ENCODE measurements around the gene KIAA0825.

The KIAA0825 gene

DNA sequence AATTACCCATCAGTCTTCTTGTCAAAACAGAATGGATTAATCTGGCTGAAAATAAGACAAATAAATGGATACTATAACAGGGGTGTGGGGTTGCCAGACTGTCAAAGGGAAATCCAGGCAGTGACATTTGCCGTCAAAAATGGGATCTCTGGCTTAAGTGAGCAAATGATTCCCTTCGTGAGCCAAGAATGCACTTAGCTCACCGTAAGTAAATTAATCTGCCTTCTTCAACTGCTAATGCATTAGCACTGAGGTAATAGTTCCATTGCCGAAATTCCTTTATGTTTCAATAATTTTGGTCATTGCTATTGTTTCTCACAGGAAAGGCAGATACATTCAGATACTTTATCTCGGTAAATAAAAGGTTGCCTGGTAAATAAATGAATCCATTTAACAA lies 377.8 kb downstream of the KIAA0825 start:
- H3K9ac ChIP-seq (ENCODE audit: low read depth in 1 of 2, low read length in 2 of 2) = no peak overlapping the region
- no peak overlapping the region for H3K4me3 ChIP-seq (ENCODE audit: low read length in 2 of 2)
- H3K9me3 ChIP-seq (ENCODE audit: control insufficient read depth in 2 of 2, low read length in 2 of 2) = no peaks in the 10 kb centered on the region
- H3K36me3 ChIP-seq (ENCODE audit: control insufficient read depth in 2 of 2, insufficient read depth in 2 of 2, low read length in 2 of 2) = no peaks in the 10 kb centered on the region
- no peaks in the 10 kb centered on the region for H3K4me1 ChIP-seq (ENCODE audit: control insufficient read depth in 2 of 2, insufficient read depth in 2 of 2, low read length in 2 of 2)
- H3K27ac ChIP-seq (ENCODE audit: low read depth in 2 of 2, low read length in 2 of 2) = no peak overlapping the region
- no peaks in the 10 kb centered on the region for H3K27me3 ChIP-seq (ENCODE audit: control insufficient read depth in 2 of 2, insufficient read depth in 2 of 2, low read length in 2 of 2)

DNA sequence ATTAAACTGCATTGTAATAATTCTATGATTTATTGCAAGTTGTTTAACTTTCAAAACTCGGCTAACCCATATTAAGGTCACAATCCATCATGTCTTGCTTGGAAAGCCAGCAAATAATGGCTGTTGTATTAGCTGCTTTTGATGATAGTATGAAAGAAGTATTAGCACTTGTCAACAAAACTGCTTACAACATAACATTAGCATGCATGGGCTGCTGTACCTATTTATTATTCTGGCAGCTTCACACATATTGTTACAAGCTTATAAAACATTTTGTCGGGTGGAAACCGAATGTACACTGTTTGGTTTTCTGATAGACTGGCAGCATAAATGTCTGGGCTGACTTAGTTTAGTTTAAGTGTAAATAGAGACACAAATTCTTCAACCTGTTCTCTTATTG lies 378.3 kb downstream of the KIAA0825 start:
- Histone ChIP-seq H3K27me3 (ENCODE audit: control insufficient read depth in 2 of 2, insufficient read depth in 2 of 2, low read length in 2 of 2) (no peaks in the 10 kb centered on the region), H3K36me3 (ENCODE audit: control insufficient read depth in 2 of 2, insufficient read depth in 2 of 2, low read length in 2 of 2) (no peaks in the 10 kb centered on the region), H3K27ac (ENCODE audit: low read depth in 2 of 2, low read length in 2 of 2) (no peak overlapping the region), H3K4me1 (ENCODE audit: control insufficient read depth in 2 of 2, insufficient read depth in 2 of 2, low read length in 2 of 2) (no peaks in the 10 kb centered on the region), H3K9ac (ENCODE audit: low read depth in 1 of 2, low read length in 2 of 2) (no peak overlapping the region), H3K9me3 (ENCODE audit: control insufficient read depth in 2 of 2, low read length in 2 of 2) (no peaks in the 10 kb centered on the region), H3K4me3 (ENCODE audit: low read length in 2 of 2) (no peak overlapping the region)

DNA sequence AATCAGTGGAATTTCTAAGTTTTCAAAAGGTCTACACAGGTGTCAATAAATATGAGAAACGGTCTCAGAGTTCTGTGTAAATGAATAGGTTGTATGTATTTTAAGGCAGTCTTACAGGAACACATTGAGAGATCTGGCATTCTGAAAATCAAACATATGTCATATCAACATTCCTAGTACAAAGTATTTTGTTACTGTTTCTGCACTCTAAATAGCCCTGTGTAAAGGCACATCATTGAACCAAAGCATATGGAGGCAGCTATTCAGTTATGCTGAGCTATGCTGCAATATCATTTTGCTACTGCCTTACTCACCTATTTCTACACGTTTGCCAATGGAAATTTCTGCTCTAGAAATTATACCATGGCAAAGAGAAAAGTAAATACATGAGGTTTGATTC lies 379.1 kb downstream of the KIAA0825 start:
- Histone ChIP-seq H3K4me1 (ENCODE audit: control insufficient read depth in 2 of 2, insufficient read depth in 2 of 2, low read length in 2 of 2) (no peaks in the 10 kb centered on the region), H3K9ac (ENCODE audit: low read depth in 1 of 2, low read length in 2 of 2) (no peak overlapping the region), H3K27ac (ENCODE audit: low read depth in 2 of 2, low read length in 2 of 2) (no peak overlapping the region), H3K9me3 (ENCODE audit: control insufficient read depth in 2 of 2, low read length in 2 of 2) (no peaks in the 10 kb centered on the region), H3K4me3 (ENCODE audit: low read length in 2 of 2) (no peak overlapping the region), H3K36me3 (ENCODE audit: control insufficient read depth in 2 of 2, insufficient read depth in 2 of 2, low read length in 2 of 2) (no peaks in the 10 kb centered on the region), H3K27me3 (ENCODE audit: control insufficient read depth in 2 of 2, insufficient read depth in 2 of 2, low read length in 2 of 2) (no peaks in the 10 kb centered on the region)

DNA sequence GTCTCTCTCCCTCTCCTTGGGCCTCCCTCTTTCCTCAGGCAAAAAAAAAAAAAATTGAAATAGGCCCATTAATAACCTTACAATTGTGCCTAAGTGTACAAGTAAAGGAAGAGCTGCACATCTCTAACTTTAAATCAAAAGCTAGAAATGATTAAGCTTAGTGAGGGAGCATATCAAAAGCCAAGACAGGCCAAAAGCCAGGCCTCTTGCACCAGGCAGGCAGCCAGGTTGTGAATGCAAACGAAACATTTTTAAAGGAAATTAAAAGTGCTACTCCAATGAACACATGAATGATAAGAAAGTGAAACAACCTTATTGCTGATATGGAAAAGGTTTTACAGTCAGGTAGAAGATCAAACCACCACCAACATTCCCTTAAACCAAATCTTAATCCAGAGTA lies 383.4 kb downstream of the KIAA0825 start:
- no peak overlapping the region for H3K9ac ChIP-seq (ENCODE audit: low read depth in 1 of 2, low read length in 2 of 2)
- H3K4me3 ChIP-seq (ENCODE audit: low read length in 2 of 2) = no peak overlapping the region
- H3K9me3 ChIP-seq (ENCODE audit: control insufficient read depth in 2 of 2, low read length in 2 of 2) = no peaks in the 10 kb centered on the region
- H3K36me3 ChIP-seq (ENCODE audit: control insufficient read depth in 2 of 2, insufficient read depth in 2 of 2, low read length in 2 of 2) = no peaks in the 10 kb centered on the region
- H3K27me3 ChIP-seq (ENCODE audit: control insufficient read depth in 2 of 2, insufficient read depth in 2 of 2, low read length in 2 of 2) = no peaks in the 10 kb centered on the region
- no peak overlapping the region for H3K27ac ChIP-seq (ENCODE audit: low read depth in 2 of 2, low read length in 2 of 2)
- H3K4me1 ChIP-seq (ENCODE audit: control insufficient read depth in 2 of 2, insufficient read depth in 2 of 2, low read length in 2 of 2) = no peaks in the 10 kb centered on the region

DNA sequence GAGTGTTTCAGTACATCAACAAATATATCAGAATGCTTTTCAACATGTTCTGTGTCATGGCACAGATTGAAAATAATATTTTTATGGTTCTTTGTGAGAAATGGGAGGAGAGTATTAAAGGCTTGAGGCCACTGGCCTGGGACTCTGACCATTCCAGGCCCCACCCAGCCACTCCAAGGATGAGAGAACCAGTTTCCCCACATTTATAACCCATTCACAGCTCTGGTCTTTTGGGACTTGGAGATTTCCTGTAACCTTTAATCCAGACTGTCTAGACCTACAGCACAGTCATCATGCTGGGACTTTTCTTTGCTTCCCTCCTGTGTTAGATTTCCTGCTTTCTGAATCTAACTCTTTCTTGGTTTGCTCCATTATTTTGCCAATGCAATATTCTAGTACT lies 389.6 kb downstream of the KIAA0825 start:
- Histone ChIP-seq H3K4me3 (ENCODE audit: low read length in 2 of 2) (no peak overlapping the region), H3K9ac (ENCODE audit: low read depth in 1 of 2, low read length in 2 of 2) (no peak overlapping the region), H3K9me3 (ENCODE audit: control insufficient read depth in 2 of 2, low read length in 2 of 2) (no peaks in the 10 kb centered on the region), H3K4me1 (ENCODE audit: control insufficient read depth in 2 of 2, insufficient read depth in 2 of 2, low read length in 2 of 2) (no peaks in the 10 kb centered on the region), H3K27me3 (ENCODE audit: control insufficient read depth in 2 of 2, insufficient read depth in 2 of 2, low read length in 2 of 2) (no peaks in the 10 kb centered on the region), H3K27ac (ENCODE audit: low read depth in 2 of 2, low read length in 2 of 2) (no peak overlapping the region), H3K36me3 (ENCODE audit: control insufficient read depth in 2 of 2, insufficient read depth in 2 of 2, low read length in 2 of 2) (no peaks in the 10 kb centered on the region)

DNA sequence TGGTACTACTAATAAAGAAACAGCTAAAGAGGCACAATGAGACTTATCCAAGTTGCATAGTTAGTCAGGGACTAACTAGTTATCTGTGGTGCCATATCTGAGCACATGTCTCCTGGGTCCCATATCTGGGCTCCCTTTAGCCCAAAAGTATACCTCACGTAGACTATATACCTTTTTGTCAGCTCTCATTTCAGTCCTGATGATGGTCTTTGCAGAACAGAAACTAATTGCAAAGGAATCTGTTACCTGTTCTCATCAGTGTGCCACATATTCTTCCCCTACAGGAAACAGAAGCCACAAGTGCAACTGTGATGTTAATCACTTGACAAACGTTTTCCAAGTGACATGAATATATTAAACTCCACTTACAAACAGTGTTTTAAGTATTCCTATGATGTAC lies 395.2 kb downstream of the KIAA0825 start:
- Histone ChIP-seq H3K9ac (ENCODE audit: low read depth in 1 of 2, low read length in 2 of 2) (no peak overlapping the region), H3K4me3 (ENCODE audit: low read length in 2 of 2) (no peak overlapping the region), H3K4me1 (ENCODE audit: control insufficient read depth in 2 of 2, insufficient read depth in 2 of 2, low read length in 2 of 2) (no peaks in the 10 kb centered on the region), H3K9me3 (ENCODE audit: control insufficient read depth in 2 of 2, low read length in 2 of 2) (no peaks in the 10 kb centered on the region), H3K27me3 (ENCODE audit: control insufficient read depth in 2 of 2, insufficient read depth in 2 of 2, low read length in 2 of 2) (no peaks in the 10 kb centered on the region), H3K36me3 (ENCODE audit: control insufficient read depth in 2 of 2, insufficient read depth in 2 of 2, low read length in 2 of 2) (no peaks in the 10 kb centered on the region), H3K27ac (ENCODE audit: low read depth in 2 of 2, low read length in 2 of 2) (no peak overlapping the region)

DNA sequence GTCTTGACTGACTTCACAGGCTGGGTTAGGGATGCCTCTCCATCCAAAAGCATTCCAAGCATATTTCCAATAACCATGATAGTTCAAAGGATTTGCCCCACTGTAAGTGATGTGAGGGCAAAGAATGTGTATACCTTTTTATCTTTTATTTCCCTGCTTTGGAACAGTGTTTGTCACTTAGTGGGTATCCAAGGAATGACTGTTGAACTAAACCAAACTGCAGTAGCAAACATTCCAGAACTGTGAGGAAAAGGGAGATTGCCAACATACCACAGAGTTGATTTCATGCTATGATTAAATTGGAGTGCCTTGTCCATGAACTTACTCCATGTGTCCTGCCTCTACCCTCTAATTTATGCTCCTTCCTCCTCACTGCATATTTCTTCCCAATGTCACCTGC lies 400.0 kb downstream of the KIAA0825 start:
- Histone ChIP-seq H3K4me1 (ENCODE audit: control insufficient read depth in 2 of 2, insufficient read depth in 2 of 2, low read length in 2 of 2) (no peaks in the 10 kb centered on the region), H3K27ac (ENCODE audit: low read depth in 2 of 2, low read length in 2 of 2) (no peak overlapping the region), H3K36me3 (ENCODE audit: control insufficient read depth in 2 of 2, insufficient read depth in 2 of 2, low read length in 2 of 2) (no peaks in the 10 kb centered on the region), H3K4me3 (ENCODE audit: low read length in 2 of 2) (no peak overlapping the region), H3K9me3 (ENCODE audit: control insufficient read depth in 2 of 2, low read length in 2 of 2) (no peaks in the 10 kb centered on the region), H3K9ac (ENCODE audit: low read depth in 1 of 2, low read length in 2 of 2) (no peak overlapping the region), H3K27me3 (ENCODE audit: control insufficient read depth in 2 of 2, insufficient read depth in 2 of 2, low read length in 2 of 2) (no peaks in the 10 kb centered on the region)

DNA sequence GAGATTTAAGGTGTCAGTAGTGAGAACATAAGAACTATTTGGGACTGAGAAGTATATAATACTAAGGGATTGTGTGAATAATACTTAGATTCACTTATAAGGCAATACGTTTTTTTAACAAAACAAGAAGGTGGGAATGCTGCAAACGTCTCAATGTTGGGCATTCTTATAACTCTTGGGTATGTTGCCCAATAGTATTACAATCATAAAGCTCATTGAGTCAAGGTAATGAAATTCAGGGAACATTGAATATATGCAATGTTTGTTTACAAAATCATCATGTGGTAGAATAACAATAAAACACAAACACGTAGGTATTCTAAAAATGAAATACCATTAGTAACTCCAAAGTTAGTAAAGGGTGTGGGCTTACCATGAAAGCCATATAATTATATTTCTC lies 400.7 kb downstream of the KIAA0825 start:
- Histone ChIP-seq H3K36me3 (ENCODE audit: control insufficient read depth in 2 of 2, insufficient read depth in 2 of 2, low read length in 2 of 2) (no peaks in the 10 kb centered on the region), H3K4me3 (ENCODE audit: low read length in 2 of 2) (no peak overlapping the region), H3K27me3 (ENCODE audit: control insufficient read depth in 2 of 2, insufficient read depth in 2 of 2, low read length in 2 of 2) (no peaks in the 10 kb centered on the region), H3K9ac (ENCODE audit: low read depth in 1 of 2, low read length in 2 of 2) (no peak overlapping the region), H3K9me3 (ENCODE audit: control insufficient read depth in 2 of 2, low read length in 2 of 2) (no peaks in the 10 kb centered on the region), H3K4me1 (ENCODE audit: control insufficient read depth in 2 of 2, insufficient read depth in 2 of 2, low read length in 2 of 2) (no peaks in the 10 kb centered on the region), H3K27ac (ENCODE audit: low read depth in 2 of 2, low read length in 2 of 2) (no peak overlapping the region)

DNA sequence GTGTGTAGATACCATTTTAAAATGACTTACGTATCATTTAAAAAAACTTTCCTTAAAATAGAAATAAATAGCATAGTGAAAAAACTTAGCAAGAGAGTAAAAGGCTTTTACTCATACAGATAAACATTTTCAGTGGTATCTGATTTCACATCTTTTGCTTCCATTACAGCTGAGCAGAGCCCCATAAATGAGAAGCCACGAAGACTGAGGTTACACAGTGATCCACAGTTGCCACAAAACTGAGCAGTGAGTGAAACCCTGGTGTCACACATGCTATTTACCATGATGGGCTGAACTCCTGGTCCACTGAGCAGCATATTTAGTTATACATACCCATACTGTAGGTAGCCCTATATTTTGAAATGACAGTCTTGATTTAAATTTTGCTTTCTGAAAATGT lies 401.2 kb downstream of the KIAA0825 start:
- H3K27me3 ChIP-seq (ENCODE audit: control insufficient read depth in 2 of 2, insufficient read depth in 2 of 2, low read length in 2 of 2) = no peaks in the 10 kb centered on the region
- no peak overlapping the region for H3K4me3 ChIP-seq (ENCODE audit: low read length in 2 of 2)
- no peak overlapping the region for H3K27ac ChIP-seq (ENCODE audit: low read depth in 2 of 2, low read length in 2 of 2)
- no peaks in the 10 kb centered on the region for H3K4me1 ChIP-seq (ENCODE audit: control insufficient read depth in 2 of 2, insufficient read depth in 2 of 2, low read length in 2 of 2)
- no peaks in the 10 kb centered on the region for H3K36me3 ChIP-seq (ENCODE audit: control insufficient read depth in 2 of 2, insufficient read depth in 2 of 2, low read length in 2 of 2)
- no peak overlapping the region for H3K9ac ChIP-seq (ENCODE audit: low read depth in 1 of 2, low read length in 2 of 2)
- H3K9me3 ChIP-seq (ENCODE audit: control insufficient read depth in 2 of 2, low read length in 2 of 2) = no peaks in the 10 kb centered on the region

DNA sequence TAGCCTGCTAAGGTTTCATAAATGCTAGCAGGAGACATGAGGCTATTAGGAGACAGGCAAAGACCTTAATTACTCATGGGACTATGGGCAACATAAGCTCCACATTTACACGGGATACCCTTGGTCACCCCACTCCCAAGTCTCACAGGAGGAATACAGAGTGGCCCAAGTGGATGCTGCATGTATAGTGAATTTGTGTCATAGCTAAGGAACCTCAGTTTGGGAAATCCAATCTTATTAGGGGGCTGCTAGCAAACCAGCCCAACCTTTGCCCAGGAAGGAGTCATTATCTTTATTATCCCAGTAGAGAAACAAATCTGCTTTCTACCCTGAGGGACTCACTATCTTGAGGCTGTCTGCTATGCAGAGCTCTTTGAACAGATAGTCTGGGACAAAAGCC lies 405.9 kb downstream of the KIAA0825 start:
- Histone ChIP-seq H3K27ac (ENCODE audit: low read depth in 2 of 2, low read length in 2 of 2) (no peak overlapping the region), H3K4me1 (ENCODE audit: control insufficient read depth in 2 of 2, insufficient read depth in 2 of 2, low read length in 2 of 2) (no peaks in the 10 kb centered on the region), H3K4me3 (ENCODE audit: low read length in 2 of 2) (no peak overlapping the region), H3K27me3 (ENCODE audit: control insufficient read depth in 2 of 2, insufficient read depth in 2 of 2, low read length in 2 of 2) (no peaks in the 10 kb centered on the region), H3K9me3 (ENCODE audit: control insufficient read depth in 2 of 2, low read length in 2 of 2) (no peaks in the 10 kb centered on the region), H3K9ac (ENCODE audit: low read depth in 1 of 2, low read length in 2 of 2) (no peak overlapping the region), H3K36me3 (ENCODE audit: control insufficient read depth in 2 of 2, insufficient read depth in 2 of 2, low read length in 2 of 2) (no peaks in the 10 kb centered on the region)

DNA sequence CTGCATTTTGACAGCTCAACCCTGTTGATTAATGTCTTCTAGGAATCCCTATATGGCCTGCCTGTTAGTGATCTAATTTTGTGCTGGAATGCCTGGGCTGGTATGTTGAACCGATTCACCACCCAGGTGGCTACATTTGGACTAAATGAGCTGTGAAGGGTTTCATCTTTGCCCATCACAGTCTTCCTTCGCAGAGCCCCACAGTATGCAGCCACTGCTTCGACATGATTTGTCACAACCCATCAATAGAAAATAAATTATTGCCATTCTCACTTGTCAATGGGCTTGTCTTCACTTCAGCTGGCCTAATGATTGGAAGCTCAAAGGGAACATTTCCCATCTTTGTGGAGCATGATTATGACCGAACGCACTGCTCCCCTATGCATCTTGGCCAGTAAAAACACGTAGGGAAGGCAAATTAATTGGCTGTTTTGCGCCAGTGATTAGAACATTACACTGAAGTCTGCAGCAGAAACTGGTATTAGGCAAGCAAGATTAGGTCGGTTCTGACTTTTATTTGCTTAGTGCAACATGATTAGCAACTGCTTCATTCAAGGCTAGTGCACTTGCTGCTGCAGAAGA lies 408.5 kb downstream of the KIAA0825 start:
- Histone ChIP-seq H3K36me3 (ENCODE audit: control insufficient read depth in 2 of 2, insufficient read depth in 2 of 2, low read length in 2 of 2) (no peaks in the 10 kb centered on the region), H3K9me3 (ENCODE audit: control insufficient read depth in 2 of 2, low read length in 2 of 2) (no peaks in the 10 kb centered on the region)

More for the DNA sequence above, 408.5 kb downstream of the KIAA0825 start:
- Histone ChIP-seq H3K4me3 (ENCODE audit: low read length in 2 of 2) (no peak overlapping the region), H3K4me1 (ENCODE audit: control insufficient read depth in 2 of 2, insufficient read depth in 2 of 2, low read length in 2 of 2) (no peaks in the 10 kb centered on the region), H3K9ac (ENCODE audit: low read depth in 1 of 2, low read length in 2 of 2) (no peak overlapping the region), H3K27me3 (ENCODE audit: control insufficient read depth in 2 of 2, insufficient read depth in 2 of 2, low read length in 2 of 2) (no peaks in the 10 kb centered on the region), H3K27ac (ENCODE audit: low read depth in 2 of 2, low read length in 2 of 2) (no peak overlapping the region)
